Naive thymus-derived CD8-positive, alpha-beta T cell (primary cell): ENCODE data around the gene UBTD2. TPM values are rescaled to one million over a fixed set of nuclear protein-coding genes. Genes with fewer than 3 reads are reported as not detected.
"Not testable (repeated sequence)": the region's sequence is repeated elsewhere in the genome, so short reads cannot be mapped to it uniquely, and the experiment has no call there.

Experiments used
- ATAC-seq, 2 donors: fragments of 150-1000 bp; cut with Tn5 transposase in 1 of 2; sonication (Bioruptor Pico), chemical (Tn5 transposase) in 1 of 2; 1 replicate in 1 of 2; 2 replicates in 1 of 2; pipeline ENCODE4 v1.10.0; 2021; ENCODE audit warnings: mild to moderate bottlenecking in 2 of 2, moderate library complexity in 2 of 2
- POLR2A ChIA-PET: fragments of 350-600 bp; sonication (Branson Sonifier 250); formaldehyde crosslinking; loops from one replicate; lab custom pipeline; 2021; ENCODE audit warnings: antibody characterized with exemption; lab: Charles Lee
- DNase-seq, 10 donors: peaks; one replicate each; pipeline versions ENCODE4 v3.0.0 to v3.0.0-alpha.2; 2020 to 2022
- H3K27ac Mint-ChIP-seq, 10 donors: one replicate each; pipeline ENCODE4 v1.8.0; 2020 to 2022; ENCODE audit warnings: mild to moderate bottlenecking in 10 of 10, mixed read lengths in 10 of 10, moderate library complexity in 4 of 10, inconsistent platforms in 1 of 10
- H3K27me3 Mint-ChIP-seq, 5 donors: one replicate each; pipeline ENCODE4 v1.8.0; 2021 to 2022; ENCODE audit warnings: mixed read lengths in 5 of 5
- H3K36me3 Mint-ChIP-seq, 3 donors: one replicate each; pipeline ENCODE4 v1.8.0; 2020 to 2022; ENCODE audit warnings: mixed read lengths in 3 of 3, mild to moderate bottlenecking in 2 of 3, inconsistent platforms in 1 of 3
- H3K4me1 Mint-ChIP-seq, 4 donors: one replicate each; pipeline ENCODE4 v1.8.0; 2021 to 2022; ENCODE audit warnings: mixed read lengths in 4 of 4
- H3K4me3 Mint-ChIP-seq, 10 donors: one replicate each; pipeline ENCODE4 v1.8.0; 2020 to 2022; ENCODE audit warnings: mild to moderate bottlenecking in 10 of 10, mixed read lengths in 10 of 10, moderate library complexity in 6 of 10, inconsistent platforms in 1 of 10
- H3K9me3 Mint-ChIP-seq, 9 donors: one replicate each; pipeline ENCODE4 v1.8.0; 2020 to 2022; ENCODE audit warnings: mixed read lengths in 9 of 9, mild to moderate bottlenecking in 3 of 9, inconsistent platforms in 1 of 9, moderate library complexity in 1 of 9
- polyA plus RNA-seq, 3 donors: library from polyadenylated mRNA; unstranded; fragments of 300-500 nt; fragmentation: Illumina TruSeq; gene quantifications; one replicate each; pipeline ENCODE4 v1.2.3, GENCODE V29; 2021
- total RNA-seq, 8 experiments: library from RNA in 2 of 8; stranded (reverse) in 2 of 8; gene quantifications; one replicate each; pipeline ENCODE4 v1.2.3 and lab custom pipeline; 2021 to 2026

Gene UBTD2
- total and polyA plus RNA-seq, 5 experiments from 2014 or later, result 1.2 to 6.1 (median 4.3) TPM

GRCh38 chr5:172305380-172305779, 21.8 kb upstream of the UBTD2 start:
- POLR2A ChIA-PET, result no interaction called here
- no peak overlapping the region for H3K27ac Mint-ChIP-seq
- H3K27me3 Mint-ChIP-seq, result peaks cover 0 to 4% (median 2%) of the 10 kb centered on the region in 5 donors

DNA sequence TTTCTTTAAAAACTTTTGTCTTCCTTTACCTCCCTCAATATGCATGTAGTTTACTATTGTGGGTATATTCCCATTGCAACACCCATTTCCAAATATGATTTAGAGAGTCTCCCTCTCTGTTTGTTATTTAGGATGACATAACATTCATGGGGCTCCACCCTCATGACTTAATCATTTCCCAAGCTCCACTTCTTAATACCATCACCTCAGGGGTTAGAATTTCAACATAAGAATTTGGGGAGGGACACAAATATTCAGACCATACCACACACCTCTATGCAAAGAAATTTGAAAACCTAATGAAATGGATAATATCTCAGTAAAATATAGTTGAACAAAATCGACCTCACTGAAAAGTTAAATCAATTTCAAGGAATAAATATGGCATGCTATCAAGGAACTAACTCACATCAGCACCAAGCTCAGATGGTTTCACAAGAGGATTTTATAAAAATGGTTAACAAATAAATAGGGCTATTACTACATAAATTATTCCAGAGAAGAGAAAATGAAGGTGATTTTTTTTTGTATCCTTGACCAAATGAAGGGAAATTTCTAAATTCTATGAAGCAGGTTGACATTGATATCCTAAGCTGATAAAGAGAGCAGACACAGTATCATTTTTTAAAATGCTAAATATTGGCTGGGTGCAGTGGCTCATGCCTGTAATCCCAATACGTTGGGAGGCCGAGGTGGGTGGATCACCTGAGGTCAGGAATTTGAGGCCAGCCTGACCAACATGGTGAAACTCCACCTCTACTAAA, 20.2 kb upstream of the UBTD2 start:
- no peak for ATAC-seq
- Mint-ChIP-seq H3K4me3 (no peak overlapping the region), H3K9me3 (peaks cover 0 to 10% (median 3%) of the 10 kb centered on the region in 9 donors), H3K4me1 (no peaks in the 10 kb centered on the region), H3K27me3 (peaks cover 0 to 4% (median 2%) of the 10 kb centered on the region in 5 donors), H3K36me3 (peaks cover 0 to 4% (median 0%) of the 10 kb centered on the region in 3 donors), H3K27ac (no peak overlapping the region)
- POLR2A ChIA-PET, result no interaction called here
- DNase-seq, result no peak

More at GRCh38 chr5:172305380-172305779, 21.8 kb upstream of the UBTD2 start:
- H3K4me1 Mint-ChIP-seq, result no peaks in the 10 kb centered on the region
- no peak overlapping the region for H3K4me3 Mint-ChIP-seq
- DNase-seq (no peak), ATAC-seq (no peak)
- H3K36me3 Mint-ChIP-seq, result peaks cover 0 to 4% (median 0%) of the 10 kb centered on the region in 3 donors
- peaks cover 0 to 10% (median 3%) of the 10 kb centered on the region in 9 donors for H3K9me3 Mint-ChIP-seq

DNA sequence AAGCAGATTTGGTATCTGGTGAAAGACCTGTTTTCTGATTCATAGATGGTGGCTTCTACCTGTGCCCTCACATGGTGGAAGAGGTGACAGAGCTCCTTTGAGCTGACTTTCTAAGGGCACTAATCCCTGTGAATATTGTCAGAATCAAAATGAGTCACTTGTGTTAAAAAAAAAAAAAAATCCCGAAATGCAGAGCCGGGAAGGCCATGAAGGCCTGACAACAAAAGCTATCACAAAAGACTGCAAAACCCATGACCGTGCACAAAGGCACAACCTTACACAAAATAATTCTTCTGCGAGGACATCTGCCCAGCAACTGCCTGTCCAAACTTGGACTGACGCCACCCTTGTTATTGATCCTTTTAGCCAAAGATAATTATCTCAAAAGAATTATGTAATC, 19.6 kb upstream of the UBTD2 start:
- Mint-ChIP-seq H3K36me3 (peaks cover 0 to 4% (median 0%) of the 10 kb centered on the region in 3 donors), H3K4me1 (no peaks in the 10 kb centered on the region), H3K4me3 (no peak overlapping the region), H3K27ac (no peak overlapping the region), H3K9me3 (peaks cover 0 to 10% (median 3%) of the 10 kb centered on the region in 9 donors), H3K27me3 (peaks cover 0 to 4% (median 2%) of the 10 kb centered on the region in 5 donors)
- DNase-seq (no peak), ATAC-seq (no peak)
- POLR2A ChIA-PET, result no interaction called here

- H3K9me3 Mint-ChIP-seq, result peaks cover 0 to 10% (median 3%) of the 10 kb centered on the region in 9 donors
- H3K4me3 Mint-ChIP-seq, result no peak overlapping the region
- H3K36me3 Mint-ChIP-seq, result peaks cover 0 to 4% (median 0%) of the 10 kb centered on the region in 3 donors
- ATAC-seq, result no peak
- DNase-seq, result no peak
- H3K27me3 Mint-ChIP-seq, result peaks cover 0 to 2% (median 2%) of the 10 kb centered on the region in 5 donors
- no peaks in the 10 kb centered on the region for H3K4me1 Mint-ChIP-seq
- POLR2A ChIA-PET, result interaction anchor here (0.6 kb wide), 1 partner anchor 914 kb away, joined by 4 read pairs; no protein-coding TSS in a partner anchor
- no peak overlapping the region for H3K27ac Mint-ChIP-seq
Observed at GRCh38 chr5:172302047-172302710, 18.6 kb upstream of the UBTD2 start.

DNA sequence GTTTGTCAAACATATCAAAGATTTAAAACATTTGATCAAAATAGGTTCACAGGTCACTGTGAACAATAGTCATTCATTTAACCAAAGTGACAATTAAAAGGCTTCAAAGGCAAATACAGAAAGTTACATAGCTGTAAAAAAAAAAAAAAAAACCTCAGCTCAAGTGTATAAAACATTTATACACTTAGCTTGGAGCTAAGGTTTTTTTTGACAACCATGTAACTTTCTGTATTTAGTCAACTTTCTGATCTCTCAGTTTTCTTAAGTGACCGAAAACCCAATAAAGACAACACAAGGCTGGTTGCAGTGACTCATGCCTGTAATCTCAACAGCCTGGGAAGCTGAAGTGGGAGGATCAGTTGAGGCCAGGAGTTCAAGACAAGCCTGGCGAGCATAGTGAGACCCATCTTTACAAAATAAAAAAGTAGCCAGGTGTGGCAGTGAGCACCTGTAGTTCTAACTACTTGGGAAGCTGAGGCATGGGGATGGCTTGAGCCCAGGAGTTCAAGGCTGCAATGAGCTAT, 16.4 kb upstream of the UBTD2 start:
- no peak overlapping the region for H3K27ac Mint-ChIP-seq

DNA sequence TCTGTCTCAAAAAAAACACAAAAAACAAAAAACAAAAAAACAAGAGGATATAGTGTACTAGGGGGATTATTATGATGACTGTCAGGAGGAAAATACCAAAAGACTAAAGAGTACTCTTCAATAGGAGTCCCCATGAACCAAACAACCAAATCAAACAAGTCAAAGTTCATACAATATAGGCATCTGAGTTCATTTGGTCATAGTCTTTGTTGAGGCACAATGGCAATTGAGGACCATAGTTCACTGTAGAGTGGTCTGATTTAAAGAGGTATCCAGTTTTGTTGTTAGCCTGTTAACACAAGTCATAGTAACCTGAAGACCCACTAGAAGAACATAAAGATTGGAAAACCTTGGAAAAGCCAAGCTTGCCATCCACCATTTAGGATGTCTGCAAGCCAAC, 11.3 kb upstream of the UBTD2 start:
- H3K4me1 Mint-ChIP-seq, result peaks cover 2 to 5% (median 4%) of the 10 kb centered on the region in 4 donors
- H3K9me3 Mint-ChIP-seq, result no peaks in the 10 kb centered on the region
- DNase-seq (no peak), ATAC-seq (no peak)
- H3K27me3 Mint-ChIP-seq, result peaks cover 0 to 6% (median 0%) of the 10 kb centered on the region in 5 donors
- POLR2A ChIA-PET, result no interaction called here
- H3K4me3 Mint-ChIP-seq, result no peak overlapping the region
- H3K36me3 Mint-ChIP-seq, result no peaks in the 10 kb centered on the region
- H3K27ac Mint-ChIP-seq, result no peak overlapping the region

More for the DNA sequence above, 16.4 kb upstream of the UBTD2 start:
- Mint-ChIP-seq H3K4me3 (no peak overlapping the region), H3K9me3 (peaks cover 0 to 5% (median 0%) of the 10 kb centered on the region in 9 donors), H3K4me1 (no peaks in the 10 kb centered on the region), H3K36me3 (peaks cover 0 to 4% (median 0%) of the 10 kb centered on the region in 3 donors), H3K27me3 (peaks cover 0 to 7% (median 2%) of the 10 kb centered on the region in 5 donors)
- DNase-seq, result no peak
- no peak for ATAC-seq
- POLR2A ChIA-PET, result no interaction called here

DNA sequence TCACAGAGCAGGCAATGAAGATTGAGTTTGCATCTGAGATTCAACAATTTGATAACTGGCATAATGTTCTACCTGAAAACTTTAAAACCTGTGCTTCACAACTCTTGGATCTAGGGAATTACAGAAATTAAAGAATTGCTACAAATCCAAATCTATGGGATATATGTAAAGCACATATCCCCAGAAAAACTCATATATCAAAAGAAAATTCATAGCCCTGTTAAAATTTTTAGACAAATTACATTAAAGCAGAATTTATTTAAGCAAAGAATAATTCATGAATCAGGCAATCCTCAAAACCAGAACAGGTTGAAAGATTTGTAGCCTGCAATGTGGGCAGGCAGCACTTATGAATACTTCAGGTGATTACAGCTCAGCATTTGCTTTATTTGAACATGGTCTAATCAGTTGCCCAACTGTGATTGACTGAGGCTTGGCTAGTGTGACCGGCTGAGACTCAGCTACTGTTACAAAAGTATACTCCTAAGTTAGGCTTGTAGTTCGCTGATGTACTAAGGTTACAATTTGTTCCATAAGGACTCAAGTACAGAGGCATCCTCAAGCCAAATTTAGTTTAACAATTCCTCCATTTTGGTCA, 10.3 kb upstream of the UBTD2 start:
- Mint-ChIP-seq H3K9me3 (no peaks in the 10 kb centered on the region), H3K4me1 (peaks cover 2 to 5% (median 4%) of the 10 kb centered on the region in 4 donors), H3K4me3 (no peak overlapping the region), H3K27me3 (peaks cover 0 to 6% (median 0%) of the 10 kb centered on the region in 5 donors), H3K27ac (no peak overlapping the region), H3K36me3 (no peaks in the 10 kb centered on the region)
- POLR2A ChIA-PET, result interaction anchor here (0.5 to 1.2 kb wide), 3 partner anchors 106 to 185 kb away, joined by 3 read pairs; partner anchors contain the start of gene STK10
- DNase-seq, result no peak
- ATAC-seq, result no peak

- Mint-ChIP-seq H3K9me3 (no peaks in the 10 kb centered on the region), H3K4me3 (no peak overlapping the region), H3K27me3 (peaks cover 0 to 6% (median 0%) of the 10 kb centered on the region in 5 donors), H3K27ac (no peak overlapping the region), H3K36me3 (no peaks in the 10 kb centered on the region), H3K4me1 (peaks cover 2 to 5% (median 4%) of the 10 kb centered on the region in 4 donors)
- ATAC-seq (peak; percentile 98 to 100), DNase-seq (peak; percentile 12 to 81 (median 54))
- POLR2A ChIA-PET, result interaction anchor here (0.5 to 1.2 kb wide), 3 partner anchors 105 to 184 kb away, joined by 3 read pairs; partner anchors contain the start of gene STK10
Observed at GRCh38 chr5:172293054-172293744, 9.6 kb upstream of the UBTD2 start.

DNA sequence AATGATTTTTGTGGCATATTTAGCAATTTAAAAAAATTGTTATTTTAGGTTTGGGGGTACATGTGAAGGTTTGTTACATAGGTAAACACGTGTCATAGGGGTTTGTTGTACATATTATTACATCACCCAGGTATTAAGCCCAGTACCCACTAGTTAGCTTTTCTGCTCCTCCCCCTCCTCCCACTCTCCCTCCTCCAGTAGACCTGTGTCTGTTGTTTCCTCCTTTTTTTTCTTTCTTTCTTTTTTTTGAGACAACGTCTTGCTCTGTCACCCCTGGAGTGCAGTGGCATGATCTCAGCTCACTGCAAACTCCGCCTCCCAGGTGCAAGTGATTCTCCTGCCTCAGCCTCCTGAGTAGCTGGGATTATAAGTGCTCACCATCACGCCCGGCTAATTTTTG, 8.3 kb upstream of the UBTD2 start:
- H3K4me1 Mint-ChIP-seq, H3K36me3 Mint-ChIP-seq, H3K4me3 Mint-ChIP-seq, DNase-seq, POLR2A ChIA-PET, H3K27me3 Mint-ChIP-seq, ATAC-seq, H3K27ac Mint-ChIP-seq, H3K9me3 Mint-ChIP-seq: not testable (repeated sequence)

DNA sequence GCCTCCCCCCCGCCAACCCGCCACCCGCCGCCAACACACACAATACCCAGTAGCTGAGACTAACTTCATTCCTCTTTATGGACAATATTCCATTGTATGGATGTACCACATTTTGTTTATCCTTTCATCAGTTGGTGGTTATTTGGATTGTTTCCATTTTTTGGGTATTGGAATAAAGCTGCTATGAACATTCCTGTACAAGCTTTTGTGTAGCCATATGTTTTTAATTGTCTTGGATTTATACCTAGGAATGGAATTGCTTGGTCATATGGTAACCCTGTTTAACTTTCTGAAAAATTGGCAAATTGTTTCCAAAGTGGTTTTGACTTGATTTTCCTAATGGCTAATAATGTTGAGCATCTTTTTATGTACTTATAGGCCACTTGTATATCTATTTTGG, 4.9 kb upstream of the UBTD2 start:
- Mint-ChIP-seq H3K36me3 (no peaks in the 10 kb centered on the region), H3K4me3 (no peak overlapping the region), H3K9me3 (no peaks in the 10 kb centered on the region), H3K27ac (no peak overlapping the region), H3K27me3 (no peaks in the 10 kb centered on the region), H3K4me1 (peaks cover 2 to 14% (median 9%) of the 10 kb centered on the region in 4 donors)
- ATAC-seq (no peak), DNase-seq (no peak)
- POLR2A ChIA-PET, result interaction anchor here (0.6 kb wide), 1 partner anchor 19 kb away, joined by 4 read pairs; no protein-coding TSS in a partner anchor

DNA sequence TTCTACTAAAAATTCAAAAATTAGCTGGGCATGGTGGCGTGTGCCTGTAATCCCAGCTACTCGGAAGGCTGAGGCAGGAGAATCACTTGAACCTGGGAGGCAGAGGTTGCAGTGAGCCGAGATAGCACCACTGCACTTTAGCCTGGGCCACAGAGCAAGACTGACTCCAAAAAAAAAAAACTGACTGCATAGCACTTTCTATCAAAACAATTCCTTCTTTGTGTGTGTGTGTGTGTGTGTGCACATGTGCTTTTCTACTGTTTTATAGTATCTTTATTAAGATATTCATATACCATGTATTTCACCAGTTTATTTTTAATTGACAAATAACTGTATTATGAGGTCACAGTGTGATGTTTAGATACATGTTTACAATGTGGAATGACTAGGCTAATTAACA, 3.6 kb upstream of the UBTD2 start:
- H3K4me1 Mint-ChIP-seq, result peaks cover 2 to 20% (median 13%) of the 10 kb centered on the region in 4 donors
- H3K36me3 Mint-ChIP-seq, H3K27ac Mint-ChIP-seq, DNase-seq, ATAC-seq, POLR2A ChIA-PET, H3K27me3 Mint-ChIP-seq, H3K4me3 Mint-ChIP-seq, H3K9me3 Mint-ChIP-seq: not testable (repeated sequence)
